ENCODE data around the gene UBFD1. TPM values are rescaled to one million over a fixed set of nuclear protein-coding genes. Genes with fewer than 3 reads are reported as not detected.

UBFD1 gene
- total RNA-seq, 1 experiment from 2014 or later: 78.6 TPM

Other genes with a start within 250 kb of the UBFD1 start
- gene COG7, start 104.5 kb upstream of the UBFD1 start, total RNA-seq (2022): 12.0 and 12.4 TPM in 2 replicates
- 92.7 and 93.4 TPM in 2 replicates for gene GGA2, start 47.2 kb upstream of the UBFD1 start, total RNA-seq (2022)
- gene EARS2, start 377 bp upstream of the UBFD1 start, total RNA-seq (2022): 29.6 and 32.4 TPM in 2 replicates
- gene NDUFAB1, start 38.6 kb downstream of the UBFD1 start, total RNA-seq (2022): 83.4 and 87.1 TPM in 2 replicates
- 19.4 and 20.5 TPM in 2 replicates for gene PALB2, start 83.6 kb downstream of the UBFD1 start, total RNA-seq (2022)
- 91.0 and 101 TPM in 2 replicates for gene DCTN5, start 83.7 kb downstream of the UBFD1 start, total RNA-seq (2022)
- 104 and 114 TPM in 2 replicates for gene PLK1, start 121.2 kb downstream of the UBFD1 start, total RNA-seq (2022)
- gene ERN2, start 155.5 kb downstream of the UBFD1 start, total RNA-seq (2022): not detected in 2 replicates
- gene CHP2, start 197.3 kb downstream of the UBFD1 start, total RNA-seq (2022): not detected in 2 replicates